K562 (cell line): ENCODE results near the gene HEXIM2. TPM values are rescaled to one million over a fixed set of nuclear protein-coding genes. Genes with fewer than 3 reads are reported as not detected.

Experiments used
- BHLHE40 ChIP-seq: IDR thresholded peaks from 2 replicates; pipeline ENCODE4 v1.6.1; 2011; ENCODE audit warnings: low read length, improper control_type of control experiment
- EP400 ChIP-seq: fragments of 450-650 bp; IDR thresholded peaks from 2 replicates; pipeline ENCODE4 v1.6.1; 2017; ENCODE audit warnings: antibody characterized with exemption, mild to moderate bottlenecking, moderate library complexity
- HLTF ChIP-seq: fragments of 450-650 bp; IDR thresholded peaks from 2 replicates; pipeline ENCODE4 v1.6.1; 2016
- KLF16 ChIP-seq: IDR thresholded peaks from 2 replicates; pipeline ENCODE4 v1.6.1; 2016; ENCODE audit warnings: antibody characterized with exemption
- LARP7 ChIP-seq: fragments of 450-650 bp; IDR thresholded peaks from 2 replicates; pipeline ENCODE4 v1.6.1; 2016
- TAF15 ChIP-seq: fragments of 200-400 bp; formaldehyde crosslinking; IDR thresholded peaks from 2 replicates; pipeline ENCODE4 v1.6.1; 2017; ENCODE audit warnings: mild to moderate bottlenecking, low read depth, low read length, moderate library complexity
- TARDBP ChIP-seq: fragments of 450-650 bp; IDR thresholded peaks from 2 replicates; pipeline ENCODE4 v1.6.1; 2016
- ZBTB17 ChIP-seq: fragments of 450-650 bp; formaldehyde crosslinking; IDR thresholded peaks from 2 replicates; pipeline ENCODE4 v1.4.0; 2020; ENCODE audit warnings: mild to moderate bottlenecking
- ZNF24 ChIP-seq: fragments of 450-650 bp; IDR thresholded peaks from 2 replicates; pipeline ENCODE4 v1.6.1; 2016
- ZNF347 ChIP-seq: fragments of 450-650 bp; formaldehyde crosslinking; IDR thresholded peaks from 2 replicates; pipeline ENCODE4 v1.4.0; 2020; ENCODE audit warnings: low read depth, mild to moderate bottlenecking, moderate library complexity
- polyA plus RNA-seq, 8 experiments: library from polyadenylated mRNA; depleted of rRNA in 4 of 8; stranded (reverse) in 5 of 8; unstranded in 3 of 8; fragments of >200 nt; fragmentation: Nextera tagmentation in 2 of 8; fragmentation: Illumina TruSeq in 1 of 8; extraction: Ambion mirVana in 2 of 8; extraction: Trizol in 1 of 8; gene quantifications; 2 replicates each; pipeline versions ENCODE4 v1.2.1 to v1.2.3, GENCODE V29; 2011 to 2014; ENCODE audit warnings: inconsistent platforms in 1 of 8, missing spikeins in 1 of 8
- total RNA-seq, 7 experiments: library from RNA; depleted of rRNA in 6 of 7; stranded (reverse); fragments of >200 nt in 6 of 7; fragmentation: Illumina TruSeq in 2 of 7; extraction: Trizol in 2 of 7; gene quantifications; 2 replicates each; pipeline versions ENCODE4 v1.2.1 to v1.2.3, GENCODE V29; 2011 to 2021; ENCODE audit warnings: low replicate concordance in 1 of 7
- TF ChIP-seq, protein P1 (sequence below): conservative IDR thresholded peaks from 2 replicates; pipeline ENCODE4 v1.6.1; 2011; ENCODE audit warnings: low read depth, mild to moderate bottlenecking, low read length; ENCODE audit not compliant: control insufficient read depth
- TF ChIP-seq, protein P2 (sequence below): fragments of 450-650 bp; formaldehyde crosslinking; IDR thresholded peaks from 2 replicates; pipeline ENCODE4 v1.4.0; 2020; ENCODE audit warnings: mild to moderate bottlenecking, moderate library complexity
- TF ChIP-seq, protein P3 (sequence below): fragments of 450-650 bp; IDR thresholded peaks from 2 replicates; pipeline ENCODE4 v1.6.1; 2018; ENCODE audit not compliant: partially characterized antibody
- TF ChIP-seq, protein P4 (sequence below): fragments of 200-800 bp; sonication (Bioruptor generic); IDR thresholded peaks from 2 replicates; pipeline ENCODE4 v1.6.1; 2017; ENCODE audit warnings: missing genetic modification characterization, missing compliant biosample characterization
- TF ChIP-seq, protein P5 (sequence below), 2 experiments: IDR thresholded peaks; 2 replicates each; pipeline ENCODE4 v1.6.1; 2012; ENCODE audit warnings: improper control_type of control experiment in 2 of 2, low read depth in 2 of 2, low read length in 2 of 2, borderline replicate concordance in 1 of 2

HEXIM2 gene
- total and polyA plus RNA-seq, 9 of the 15 experiments (the other 6 are each of a cell fraction or from before 2014, with no cell fraction given) = 0.69 to 3.4 (median 1.1) TPM; not detected in 2

DNA sequence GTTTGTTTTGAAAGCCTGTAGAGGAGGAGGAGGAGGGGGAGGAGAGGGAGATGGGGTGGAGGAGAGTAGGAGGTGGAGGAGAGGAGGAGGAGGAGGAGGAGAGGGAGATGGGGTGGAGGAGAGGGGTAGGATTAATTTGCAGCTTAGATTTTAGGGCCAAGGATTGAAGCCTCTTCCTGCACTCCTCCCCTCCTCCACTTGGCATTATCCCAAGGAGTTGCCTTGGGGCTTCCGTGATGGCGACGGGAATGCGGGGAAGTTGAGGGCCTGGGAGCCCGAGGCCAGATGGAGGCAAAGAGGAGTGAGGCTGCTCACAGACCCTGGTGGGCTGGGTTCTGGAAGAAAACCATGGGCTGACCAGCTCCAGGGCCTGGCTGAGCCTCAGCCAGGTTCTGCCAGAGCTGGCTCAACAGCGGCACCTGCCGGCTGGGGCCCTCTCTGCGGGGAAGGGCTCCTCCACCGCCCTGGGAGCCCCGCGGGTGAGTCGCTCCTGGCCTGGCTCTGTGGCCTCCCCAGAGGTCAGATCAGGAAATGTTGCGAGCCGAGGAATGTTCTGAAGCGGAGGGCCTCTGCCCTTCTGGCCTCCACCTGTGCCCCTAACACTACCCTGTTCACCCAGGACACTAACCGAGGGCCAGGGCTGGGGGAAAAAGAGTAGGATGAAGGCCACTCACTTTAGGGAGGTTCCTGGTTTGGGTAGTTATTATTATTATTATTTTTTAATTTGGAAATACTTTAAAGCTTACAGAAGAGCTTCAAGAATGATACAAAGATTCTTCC lies 36.1 kb downstream of the HEXIM2 start (continued):
- TF ChIP-seq, protein P1, sequence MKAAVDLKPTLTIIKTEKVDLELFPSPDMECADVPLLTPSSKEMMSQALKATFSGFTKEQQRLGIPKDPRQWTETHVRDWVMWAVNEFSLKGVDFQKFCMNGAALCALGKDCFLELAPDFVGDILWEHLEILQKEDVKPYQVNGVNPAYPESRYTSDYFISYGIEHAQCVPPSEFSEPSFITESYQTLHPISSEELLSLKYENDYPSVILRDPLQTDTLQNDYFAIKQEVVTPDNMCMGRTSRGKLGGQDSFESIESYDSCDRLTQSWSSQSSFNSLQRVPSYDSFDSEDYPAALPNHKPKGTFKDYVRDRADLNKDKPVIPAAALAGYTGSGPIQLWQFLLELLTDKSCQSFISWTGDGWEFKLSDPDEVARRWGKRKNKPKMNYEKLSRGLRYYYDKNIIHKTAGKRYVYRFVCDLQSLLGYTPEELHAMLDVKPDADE = 0 out of 2 replicates have a peak, but pooled peaks have one; percentile 18
- TF ChIP-seq LARP7 (0 out of 2 replicates have a peak, but pooled peaks have one; percentile 51), EP400 (no peak), BHLHE40 (peak; percentile 49; the same call in 1 of the 2 replicates), TAF15 (no peak), KLF16 (peak; percentile 60), HLTF (0 out of 2 replicates have a peak, but pooled peaks have one; percentile 42), ZNF24 (no peak; the same call in 1 of the 2 replicates), ZNF347 (CRISPR knock-in tag) (no peak), TARDBP (0 out of 2 replicates have a peak, but pooled peaks have one; percentile 37), ZBTB17 (CRISPR knock-in tag) (no peak)
- TF ChIP-seq, protein P2, sequence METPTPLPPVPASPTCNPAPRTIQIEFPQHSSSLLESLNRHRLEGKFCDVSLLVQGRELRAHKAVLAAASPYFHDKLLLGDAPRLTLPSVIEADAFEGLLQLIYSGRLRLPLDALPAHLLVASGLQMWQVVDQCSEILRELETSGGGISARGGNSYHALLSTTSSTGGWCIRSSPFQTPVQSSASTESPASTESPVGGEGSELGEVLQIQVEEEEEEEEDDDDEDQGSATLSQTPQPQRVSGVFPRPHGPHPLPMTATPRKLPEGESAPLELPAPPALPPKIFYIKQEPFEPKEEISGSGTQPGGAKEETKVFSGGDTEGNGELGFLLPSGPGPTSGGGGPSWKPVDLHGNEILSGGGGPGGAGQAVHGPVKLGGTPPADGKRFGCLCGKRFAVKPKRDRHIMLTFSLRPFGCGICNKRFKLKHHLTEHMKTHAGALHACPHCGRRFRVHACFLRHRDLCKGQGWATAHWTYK (CRISPR knock-in tag) = 0 out of 2 replicates have a peak, but pooled peaks have one; percentile 25
- TF ChIP-seq, protein P3, sequence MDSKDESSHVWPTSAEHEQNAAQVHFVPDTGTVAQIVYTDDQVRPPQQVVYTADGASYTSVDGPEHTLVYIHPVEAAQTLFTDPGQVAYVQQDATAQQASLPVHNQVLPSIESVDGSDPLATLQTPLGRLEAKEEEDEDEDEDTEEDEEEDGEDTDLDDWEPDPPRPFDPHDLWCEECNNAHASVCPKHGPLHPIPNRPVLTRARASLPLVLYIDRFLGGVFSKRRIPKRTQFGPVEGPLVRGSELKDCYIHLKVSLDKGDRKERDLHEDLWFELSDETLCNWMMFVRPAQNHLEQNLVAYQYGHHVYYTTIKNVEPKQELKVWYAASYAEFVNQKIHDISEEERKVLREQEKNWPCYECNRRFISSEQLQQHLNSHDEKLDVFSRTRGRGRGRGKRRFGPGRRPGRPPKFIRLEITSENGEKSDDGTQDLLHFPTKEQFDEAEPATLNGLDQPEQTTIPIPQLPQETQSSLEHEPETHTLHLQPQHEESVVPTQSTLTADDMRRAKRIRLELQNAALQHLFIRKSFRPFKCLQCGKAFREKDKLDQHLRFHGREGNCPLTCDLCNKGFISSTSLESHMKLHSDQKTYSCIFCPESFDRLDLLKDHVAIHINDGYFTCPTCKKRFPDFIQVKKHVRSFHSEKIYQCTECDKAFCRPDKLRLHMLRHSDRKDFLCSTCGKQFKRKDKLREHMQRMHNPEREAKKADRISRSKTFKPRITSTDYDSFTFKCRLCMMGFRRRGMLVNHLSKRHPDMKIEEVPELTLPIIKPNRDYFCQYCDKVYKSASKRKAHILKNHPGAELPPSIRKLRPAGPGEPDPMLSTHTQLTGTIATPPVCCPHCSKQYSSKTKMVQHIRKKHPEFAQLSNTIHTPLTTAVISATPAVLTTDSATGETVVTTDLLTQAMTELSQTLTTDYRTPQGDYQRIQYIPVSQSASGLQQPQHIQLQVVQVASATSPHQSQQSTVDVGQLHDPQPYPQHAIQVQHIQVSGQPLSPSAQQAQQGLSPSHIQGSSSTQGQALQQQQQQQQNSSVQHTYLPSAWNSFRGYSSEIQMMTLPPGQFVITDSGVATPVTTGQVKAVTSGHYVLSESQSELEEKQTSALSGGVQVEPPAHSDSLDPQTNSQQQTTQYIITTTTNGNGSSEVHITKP = peak; percentile 60
- TF ChIP-seq, protein P4, sequence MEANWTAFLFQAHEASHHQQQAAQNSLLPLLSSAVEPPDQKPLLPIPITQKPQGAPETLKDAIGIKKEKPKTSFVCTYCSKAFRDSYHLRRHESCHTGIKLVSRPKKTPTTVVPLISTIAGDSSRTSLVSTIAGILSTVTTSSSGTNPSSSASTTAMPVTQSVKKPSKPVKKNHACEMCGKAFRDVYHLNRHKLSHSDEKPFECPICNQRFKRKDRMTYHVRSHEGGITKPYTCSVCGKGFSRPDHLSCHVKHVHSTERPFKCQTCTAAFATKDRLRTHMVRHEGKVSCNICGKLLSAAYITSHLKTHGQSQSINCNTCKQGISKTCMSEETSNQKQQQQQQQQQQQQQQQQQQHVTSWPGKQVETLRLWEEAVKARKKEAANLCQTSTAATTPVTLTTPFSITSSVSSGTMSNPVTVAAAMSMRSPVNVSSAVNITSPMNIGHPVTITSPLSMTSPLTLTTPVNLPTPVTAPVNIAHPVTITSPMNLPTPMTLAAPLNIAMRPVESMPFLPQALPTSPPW = peak; percentile 62
- TF ChIP-seq, protein P5, sequence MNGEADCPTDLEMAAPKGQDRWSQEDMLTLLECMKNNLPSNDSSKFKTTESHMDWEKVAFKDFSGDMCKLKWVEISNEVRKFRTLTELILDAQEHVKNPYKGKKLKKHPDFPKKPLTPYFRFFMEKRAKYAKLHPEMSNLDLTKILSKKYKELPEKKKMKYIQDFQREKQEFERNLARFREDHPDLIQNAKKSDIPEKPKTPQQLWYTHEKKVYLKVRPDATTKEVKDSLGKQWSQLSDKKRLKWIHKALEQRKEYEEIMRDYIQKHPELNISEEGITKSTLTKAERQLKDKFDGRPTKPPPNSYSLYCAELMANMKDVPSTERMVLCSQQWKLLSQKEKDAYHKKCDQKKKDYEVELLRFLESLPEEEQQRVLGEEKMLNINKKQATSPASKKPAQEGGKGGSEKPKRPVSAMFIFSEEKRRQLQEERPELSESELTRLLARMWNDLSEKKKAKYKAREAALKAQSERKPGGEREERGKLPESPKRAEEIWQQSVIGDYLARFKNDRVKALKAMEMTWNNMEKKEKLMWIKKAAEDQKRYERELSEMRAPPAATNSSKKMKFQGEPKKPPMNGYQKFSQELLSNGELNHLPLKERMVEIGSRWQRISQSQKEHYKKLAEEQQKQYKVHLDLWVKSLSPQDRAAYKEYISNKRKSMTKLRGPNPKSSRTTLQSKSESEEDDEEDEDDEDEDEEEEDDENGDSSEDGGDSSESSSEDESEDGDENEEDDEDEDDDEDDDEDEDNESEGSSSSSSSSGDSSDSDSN (IDR thresholded peaks at IDR 0.05; ENCODE audit: borderline replicate concordance in 1 of 2, low read depth in 2 of 2, low read length in 2 of 2) = peak; percentile 31 to 84; a peak in 3 of 4 replicates
